Glutamatergic neuron (in vitro differentiated cells): ENCODE results near the gene TNFRSF11A. TPM values are rescaled to one million over a fixed set of nuclear protein-coding genes. Genes with fewer than 3 reads are reported as not detected.

ENCODE experiments used
- DNase-seq: peaks from one replicate; pipeline ENCODE4 v3.0.0; 2022
- H3K27ac Mint-ChIP-seq: one replicate; pipeline ENCODE4 v1.8.0; 2020; ENCODE audit warnings: mild to moderate bottlenecking, mixed read lengths, inconsistent platforms; ENCODE audit not compliant: unreplicated experiment
- H3K27me3 Mint-ChIP-seq: one replicate; pipeline ENCODE4 v1.8.0; 2020; ENCODE audit warnings: mild to moderate bottlenecking, moderate library complexity, mixed read lengths, inconsistent platforms; ENCODE audit not compliant: unreplicated experiment
- H3K36me3 Mint-ChIP-seq: one replicate; pipeline ENCODE4 v1.8.0; 2020; ENCODE audit warnings: mild to moderate bottlenecking, mixed read lengths, inconsistent platforms; ENCODE audit not compliant: unreplicated experiment
- H3K4me1 Mint-ChIP-seq: one replicate; pipeline ENCODE4 v1.8.0; 2020; ENCODE audit warnings: mild to moderate bottlenecking, low read depth, mixed read lengths, inconsistent platforms; ENCODE audit not compliant: unreplicated experiment
- H3K4me3 Mint-ChIP-seq: one replicate; pipeline ENCODE4 v1.8.0; 2020; ENCODE audit warnings: mild to moderate bottlenecking, mixed read lengths, inconsistent platforms; ENCODE audit not compliant: unreplicated experiment
- H3K9me3 Mint-ChIP-seq: one replicate; pipeline ENCODE4 v1.8.0; 2020; ENCODE audit warnings: mild to moderate bottlenecking, moderate library complexity, mixed read lengths, inconsistent platforms; ENCODE audit not compliant: unreplicated experiment
- CTCF ChIP-seq: fragments of 200-600 bp; sonication (generic); IDR thresholded peaks from one replicate; pipeline ENCODE4 v1.5.0; 2021; ENCODE audit not compliant: partially characterized antibody, unreplicated experiment
- total RNA-seq: library from RNA; stranded (reverse); fragmentation: NEBNext Ultra II Directional; extraction: Animal tissue kit (Norgen Biotek cat#: 25700); gene quantifications from one replicate; pipeline ENCODE4 v1.2.1, GENCODE V29; 2021; ENCODE audit not compliant: unreplicated experiment

The TNFRSF11A gene
- total RNA-seq, 1 donor from 2014 or later = 1.2 TPM

- DNase-seq = no peak
- H3K4me3 Mint-ChIP-seq = no peak overlapping the region
- H3K4me1 Mint-ChIP-seq = no peaks in the 10 kb centered on the region
- no peak for TF ChIP-seq CTCF
- H3K9me3 Mint-ChIP-seq = no peaks in the 10 kb centered on the region
- no peaks in the 10 kb centered on the region for H3K36me3 Mint-ChIP-seq
- no peaks in the 10 kb centered on the region for H3K27me3 Mint-ChIP-seq
- H3K27ac Mint-ChIP-seq = no peak overlapping the region
Observed at GRCh38 chr18:62288665-62289008, 36.5 kb upstream of the TNFRSF11A start.

- Mint-ChIP-seq H3K27ac (no peak overlapping the region), H3K4me1 (no peaks in the 10 kb centered on the region), H3K36me3 (no peaks in the 10 kb centered on the region), H3K9me3 (no peaks in the 10 kb centered on the region), H3K27me3 (no peaks in the 10 kb centered on the region), H3K4me3 (no peak overlapping the region)
- no peak for DNase-seq
- TF ChIP-seq CTCF = no peak
Observed at GRCh38 chr18:62289047-62289446, 36.1 kb upstream of the TNFRSF11A start.

- TF ChIP-seq CTCF = no peak
- Mint-ChIP-seq H3K27ac (no peak overlapping the region), H3K27me3 (no peaks in the 10 kb centered on the region), H3K36me3 (no peaks in the 10 kb centered on the region), H3K4me3 (no peak overlapping the region), H3K9me3 (peaks cover 1% of the 10 kb centered on the region), H3K4me1 (no peaks in the 10 kb centered on the region)
- no peak for DNase-seq
Observed at GRCh38 chr18:62294073-62294472, 31.0 kb upstream of the TNFRSF11A start.

GRCh38 chr18:62300359-62300963, 24.6 kb upstream of the TNFRSF11A start:
- H3K4me3 Mint-ChIP-seq = no peak overlapping the region
- no peaks in the 10 kb centered on the region for H3K27me3 Mint-ChIP-seq
- H3K4me1 Mint-ChIP-seq = no peaks in the 10 kb centered on the region
- H3K9me3 Mint-ChIP-seq = peaks cover 1% of the 10 kb centered on the region
- TF ChIP-seq CTCF = no peak
- H3K36me3 Mint-ChIP-seq = peaks cover 4% of the 10 kb centered on the region
- DNase-seq = no peak
- H3K27ac Mint-ChIP-seq = no peak overlapping the region

- Mint-ChIP-seq H3K27me3 (no peaks in the 10 kb centered on the region), H3K36me3 (peaks cover 4% of the 10 kb centered on the region), H3K4me3 (no peak overlapping the region), H3K9me3 (peaks cover 1% of the 10 kb centered on the region), H3K27ac (no peak overlapping the region), H3K4me1 (no peaks in the 10 kb centered on the region)
- TF ChIP-seq CTCF = no peak
- DNase-seq = no peak
Observed at GRCh38 chr18:62301322-62301721, 23.8 kb upstream of the TNFRSF11A start.
